HEK293 (cell line): ENCODE measurements around the gene PLCL2.

Source experiments
- CTCF ChIP-seq: fragments of 450-650 bp; formaldehyde crosslinking; IDR thresholded peaks from 2 replicates; pipeline ENCODE4 v1.5.1; 2016; ENCODE audit warnings: missing biosample characterization, missing genetic modification characterization
- ZBTB6 ChIP-seq: fragments of 450-650 bp; formaldehyde crosslinking; IDR thresholded peaks from 2 replicates; pipeline ENCODE4 v1.5.1; 2017; ENCODE audit warnings: missing biosample characterization, missing genetic modification characterization
- ZBTB7A ChIP-seq: fragments of 450-650 bp; formaldehyde crosslinking; IDR thresholded peaks from 2 replicates; pipeline ENCODE4 v1.5.1; 2016; ENCODE audit warnings: low read depth, missing biosample characterization, missing genetic modification characterization
- ZFP37 ChIP-seq: fragments of 450-650 bp; formaldehyde crosslinking; IDR thresholded peaks from 2 replicates; pipeline ENCODE4 v1.5.1; 2016; ENCODE audit warnings: missing biosample characterization, missing genetic modification characterization
- ZNF274 ChIP-seq, 2 experiments: fragments of 200-500 bp in 1 of 2; fragments of 450-650 bp in 1 of 2; sonication (Bioruptor generic) in 1 of 2; formaldehyde crosslinking in 1 of 2; IDR thresholded peaks; 2 replicates each; pipeline versions ENCODE4 v1.5.1 to v1.6.1; 2014 to 2016; ENCODE audit warnings: borderline replicate concordance in 1 of 2, inconsistent platforms in 1 of 2, low read length in 1 of 2, missing biosample characterization in 1 of 2, missing genetic modification characterization in 1 of 2
- ZNF280D ChIP-seq: fragments of 450-650 bp; formaldehyde crosslinking; IDR thresholded peaks from 2 replicates; pipeline ENCODE4 v1.5.1; 2016; ENCODE audit warnings: missing biosample characterization, missing genetic modification characterization
- ZNF391 ChIP-seq: fragments of 450-650 bp; formaldehyde crosslinking; IDR thresholded peaks from 2 replicates; pipeline ENCODE4 v1.5.1; 2016; ENCODE audit warnings: low read depth, missing biosample characterization, missing genetic modification characterization, borderline replicate concordance
- ZNF423 ChIP-seq: fragments of 450-650 bp; formaldehyde crosslinking; IDR thresholded peaks from 2 replicates; pipeline ENCODE4 v1.5.1; 2016; ENCODE audit warnings: missing biosample characterization, missing genetic modification characterization
- ZNF514 ChIP-seq: fragments of 450-650 bp; formaldehyde crosslinking; IDR thresholded peaks from 2 replicates; pipeline ENCODE4 v1.5.1; 2016; ENCODE audit warnings: missing biosample characterization, missing genetic modification characterization
- TF ChIP-seq, protein P1 (sequence below): fragments of 450-650 bp; formaldehyde crosslinking; IDR thresholded peaks from 2 replicates; pipeline ENCODE4; 2016; ENCODE audit warnings: missing biosample characterization, missing genetic modification characterization

DNA sequence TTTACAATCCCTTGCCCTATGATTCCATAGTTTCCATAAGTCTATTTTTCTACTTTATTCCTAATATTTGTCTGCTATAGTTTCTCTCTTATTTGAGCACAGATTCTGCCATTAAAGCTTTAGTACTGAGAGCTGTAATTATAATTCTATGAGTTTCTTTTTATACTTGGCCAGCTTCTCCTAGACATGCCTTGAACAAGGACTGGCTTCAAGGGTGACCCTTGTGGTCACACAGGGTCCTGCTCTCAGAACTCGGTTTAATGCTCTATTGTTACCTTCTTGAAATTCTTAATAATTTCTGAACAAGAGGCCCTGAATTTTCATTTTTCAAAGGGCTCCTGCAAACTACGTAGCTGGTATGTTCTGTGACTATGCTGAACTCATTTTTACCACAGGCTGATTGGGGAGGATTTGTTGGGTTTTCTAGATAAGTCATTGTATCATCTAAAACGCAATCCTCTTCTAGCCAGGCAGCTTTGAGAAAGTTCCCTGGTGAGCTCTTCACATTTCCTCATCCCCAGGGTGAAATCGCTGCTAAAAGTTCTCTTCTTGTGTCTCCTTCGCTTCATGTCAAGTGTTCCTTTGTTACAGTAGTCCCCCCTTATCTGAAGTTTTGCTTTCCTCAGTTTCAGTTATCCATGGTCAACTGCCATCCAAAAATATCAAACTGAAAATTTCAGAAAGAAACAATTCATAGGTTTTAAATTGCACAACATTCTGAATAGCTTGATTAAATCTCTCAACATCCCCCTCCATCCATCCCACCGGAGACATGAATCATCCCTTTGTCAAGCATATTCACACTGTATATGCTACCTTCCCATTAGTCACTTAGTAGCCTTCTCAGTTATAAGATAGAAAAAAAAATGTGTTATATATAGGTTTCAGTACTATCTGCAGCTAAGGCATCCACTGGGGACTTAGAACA is 12.6 kb upstream of the PLCL2 start:
- TF ChIP-seq ZNF423 (no peak), ZBTB7A (no peak), CTCF (tag by site-specific recombination) (no peak), ZFP37 (tag by site-specific recombination) (no peak), ZNF280D (tag by site-specific recombination) (no peak), ZNF391 (tag by site-specific recombination) (no peak), ZNF274 (IDR thresholded peaks at IDR 0.05; ENCODE audit: low read length) (no peak), ZNF274 (tag by site-specific recombination; IDR thresholded peaks at IDR 0.05; ENCODE audit: borderline replicate concordance) (no peak), ZNF514 (tag by site-specific recombination) (no peak), ZBTB6 (tag by site-specific recombination) (no peak)
- TF ChIP-seq, protein P1, sequence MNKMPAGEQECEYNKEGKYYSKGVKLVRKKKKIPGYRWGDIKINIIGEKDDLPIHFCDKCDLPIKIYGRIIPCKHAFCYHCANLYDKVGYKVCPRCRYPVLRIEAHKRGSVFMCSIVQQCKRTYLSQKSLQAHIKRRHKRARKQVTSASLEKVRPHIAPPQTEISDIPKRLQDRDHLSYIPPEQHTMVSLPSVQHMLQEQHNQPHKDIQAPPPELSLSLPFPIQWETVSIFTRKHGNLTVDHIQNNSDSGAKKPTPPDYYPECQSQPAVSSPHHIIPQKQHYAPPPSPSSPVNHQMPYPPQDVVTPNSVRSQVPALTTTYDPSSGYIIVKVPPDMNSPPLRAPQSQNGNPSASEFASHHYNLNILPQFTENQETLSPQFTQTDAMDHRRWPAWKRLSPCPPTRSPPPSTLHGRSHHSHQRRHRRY (tag by site-specific recombination) = no peak
